OCI-LY1 (cell line): Measurements from ENCODE around the gene SYT2.

Experiments
- H2AFZ ChIP-seq: fragments of 200-600 bp; sonication (generic), shearing (Covaris generic); 2 replicates; pipeline ENCODE4 v1.6.0; 2014; ENCODE audit warnings: antibody characterized with exemption, mild to moderate bottlenecking, low read length
- H3F3A ChIP-seq: fragments of 200-600 bp; sonication (generic), shearing (Covaris generic); 2 replicates; pipeline ENCODE4 v1.6.0; 2014; ENCODE audit warnings: mild to moderate bottlenecking, antibody characterized with exemption, low read length, moderate library complexity; ENCODE audit not compliant: insufficient read depth
- H3K27ac ChIP-seq: fragments of 200-600 bp; sonication (generic); 2 replicates; pipeline ENCODE4 v1.5.1; 2014; ENCODE audit warnings: low read length, mixed run types, mild to moderate bottlenecking, low read depth; ENCODE audit not compliant: poor library complexity, severe bottlenecking
- H3K27me3 ChIP-seq: fragments of 200-600 bp; sonication (generic); 2 replicates; pipeline ENCODE4 v1.6.0; 2014; ENCODE audit warnings: antibody characterized with exemption, mild to moderate bottlenecking, low read length, moderate library complexity; ENCODE audit not compliant: insufficient read depth
- H3K36me3 ChIP-seq: fragments of 200-600 bp; sonication (generic); 2 replicates; pipeline ENCODE4 v1.6.1; 2014; ENCODE audit warnings: mild to moderate bottlenecking, antibody characterized with exemption, low read length, moderate library complexity, mixed read lengths; ENCODE audit not compliant: insufficient read depth
- H3K4me1 ChIP-seq: fragments of 200-600 bp; sonication (generic); 2 replicates; pipeline ENCODE4 v1.5.1; 2014; ENCODE audit warnings: mild to moderate bottlenecking, low read length, moderate library complexity; ENCODE audit not compliant: insufficient read depth, severe bottlenecking
- H3K4me2 ChIP-seq: fragments of 200-600 bp; sonication (generic), shearing (Covaris generic); 2 replicates; pipeline ENCODE4 v1.6.1; 2014; ENCODE audit warnings: low read length
- H3K4me3 ChIP-seq: fragments of 200-600 bp; sonication (generic); 2 replicates; pipeline ENCODE4 v1.5.1; 2014; ENCODE audit warnings: low read length, low read depth, mild to moderate bottlenecking, mixed read lengths; ENCODE audit not compliant: poor library complexity, severe bottlenecking
- H3K79me2 ChIP-seq: fragments of 200-600 bp; shearing (Covaris generic); 2 replicates; pipeline ENCODE4 v1.6.1; 2016; ENCODE audit warnings: mixed run types, low read length, mixed read lengths; ENCODE audit not compliant: insufficient read depth
- H3K9ac ChIP-seq: fragments of 200-600 bp; sonication (generic), shearing (Covaris generic); 2 replicates; pipeline ENCODE4 v1.6.1; 2014; ENCODE audit warnings: mild to moderate bottlenecking, low read length, mixed read lengths
- H3K9me2 ChIP-seq: fragments of 200-600 bp; sonication (generic), shearing (Covaris generic); 2 replicates; pipeline ENCODE4 v1.6.1; 2014; ENCODE audit warnings: low read depth, mild to moderate bottlenecking, low read length, mixed read lengths
- H3K9me3 ChIP-seq: fragments of 200-600 bp; shearing (Covaris generic); 2 replicates; pipeline ENCODE4 v1.6.1; 2014; ENCODE audit warnings: low read length, mixed read lengths
- H4K20me1 ChIP-seq: fragments of 200-600 bp; sonication (generic), shearing (Covaris generic); 2 replicates; pipeline ENCODE4 v1.6.0; 2016; ENCODE audit warnings: mild to moderate bottlenecking, low read length; ENCODE audit not compliant: insufficient read depth
- CTCF ChIP-seq: fragments of 200-600 bp; sonication (generic), shearing (Covaris generic); IDR thresholded peaks from 2 replicates; pipeline ENCODE4 v1.5.1; 2017; ENCODE audit warnings: mild to moderate bottlenecking, antibody characterized with exemption, low read length, moderate library complexity, mixed read lengths
- EZH2 ChIP-seq: fragments of 200-600 bp; sonication (generic), shearing (Covaris generic); IDR thresholded peaks from 2 replicates; pipeline ENCODE4 v1.8.0; 2017; ENCODE audit warnings: borderline replicate concordance, mixed run types, mild to moderate bottlenecking, antibody characterized with exemption, low read length, moderate library complexity, mixed read lengths

SYT2 gene

GRCh38 chr1:202706851-202707250, 3.4 kb downstream of the SYT2 start:
- no peak overlapping the region for H3K9ac ChIP-seq
- H2AFZ ChIP-seq: no peak overlapping the region
- H3K4me1 ChIP-seq: no peaks in the 10 kb centered on the region
- no peaks in the 10 kb centered on the region for H3K9me3 ChIP-seq
- no peaks in the 10 kb centered on the region for H3K79me2 ChIP-seq
- no peak for TF ChIP-seq CTCF
- no peak for TF ChIP-seq EZH2
- no peak overlapping the region for H3K4me2 ChIP-seq
- no peaks in the 10 kb centered on the region for H3F3A ChIP-seq
- H3K27me3 ChIP-seq: peaks cover 15% of the 10 kb centered on the region; the same call in 1 of the 2 replicates
- no peaks in the 10 kb centered on the region for H3K36me3 ChIP-seq
- H3K4me3 ChIP-seq: no peak overlapping the region
- no peaks in the 10 kb centered on the region for H4K20me1 ChIP-seq
- no peaks in the 10 kb centered on the region for H3K9me2 ChIP-seq
- H3K27ac ChIP-seq: no peak overlapping the region

GRCh38 chr1:202704601-202705000, 5.7 kb downstream of the SYT2 start:
- Histone ChIP-seq H3K27me3 (0 out of 2 replicates have a peak, but pooled peaks cover 10% of the 10 kb centered on the region), H3K36me3 (no peaks in the 10 kb centered on the region), H3K4me2 (no peak overlapping the region), H3K9ac (no peak overlapping the region), H3K4me1 (no peaks in the 10 kb centered on the region), H3F3A (no peaks in the 10 kb centered on the region), H3K79me2 (no peaks in the 10 kb centered on the region), H3K9me2 (no peaks in the 10 kb centered on the region), H3K4me3 (no peak overlapping the region), H3K9me3 (no peaks in the 10 kb centered on the region), H3K27ac (no peak overlapping the region), H4K20me1 (no peaks in the 10 kb centered on the region), H2AFZ (no peak overlapping the region)
- TF ChIP-seq EZH2 (no peak), CTCF (no peak)

- H3K27me3 ChIP-seq: 0 out of 2 replicates have a peak, but pooled peaks cover 10% of the 10 kb centered on the region
- no peak overlapping the region for H3K4me2 ChIP-seq
- TF ChIP-seq CTCF (no peak), EZH2 (no peak)
- H3K4me3 ChIP-seq: no peak overlapping the region
- H3K9me3 ChIP-seq: no peaks in the 10 kb centered on the region
- no peaks in the 10 kb centered on the region for H3K4me1 ChIP-seq
- no peaks in the 10 kb centered on the region for H3F3A ChIP-seq
- no peak overlapping the region for H3K9ac ChIP-seq
- no peak overlapping the region for H2AFZ ChIP-seq
- H3K27ac ChIP-seq: no peak overlapping the region
- no peaks in the 10 kb centered on the region for H4K20me1 ChIP-seq
- no peaks in the 10 kb centered on the region for H3K36me3 ChIP-seq
- H3K79me2 ChIP-seq: no peaks in the 10 kb centered on the region
- no peaks in the 10 kb centered on the region for H3K9me2 ChIP-seq
These were observed 7.1 kb downstream of the SYT2 start for GRCh38 chr1:202703191-202703590.
